HFFc6 (cell line): ENCODE measurements around the gene FURIN. TPM values are rescaled to one million over a fixed set of nuclear protein-coding genes. Genes with fewer than 3 reads are reported as not detected.

ENCODE experiments used
- DNase-seq: peaks from one replicate; pipeline ENCODE4 v3.0.0-alpha.2; 2018
- H3K27ac Mint-ChIP-seq: 2 replicates; pipeline ENCODE4 v1.8.0; 2020; ENCODE audit warnings: mild to moderate bottlenecking, mixed read lengths
- H3K27me3 Mint-ChIP-seq: 2 replicates; pipeline ENCODE4 v1.8.0; 2021; ENCODE audit warnings: mild to moderate bottlenecking, moderate library complexity, mixed read lengths; ENCODE audit not compliant: insufficient read depth
- H3K36me3 Mint-ChIP-seq: 2 replicates; pipeline ENCODE4 v1.8.0; 2021; ENCODE audit warnings: low read depth, mixed read lengths
- H3K4me1 Mint-ChIP-seq: 2 replicates; pipeline ENCODE4 v1.8.0; 2020; ENCODE audit warnings: low read depth, mixed read lengths
- H3K4me3 Mint-ChIP-seq: 2 replicates; pipeline ENCODE4 v1.8.0; 2020; ENCODE audit warnings: mild to moderate bottlenecking, moderate library complexity, mixed read lengths
- H3K9me3 Mint-ChIP-seq: 2 replicates; pipeline ENCODE4 v1.8.0; 2020; ENCODE audit warnings: mild to moderate bottlenecking, mixed read lengths
- total RNA-seq, 6 experiments: library from RNA; stranded (reverse); fragmentation: NEBNext Ultra II Directional; extraction: Animal tissue kit (Norgen Biotek cat#: 25700); gene quantifications; 2 replicates in 1 of 6; 3 replicates in 5 of 6; pipeline ENCODE4 v1.2.3, GENCODE V29; 2021
- TF ChIP-seq, protein P1 (sequence below): fragments of 200-600 bp; sonication (generic); IDR thresholded peaks from 2 replicates; pipeline ENCODE4 v1.5.0; 2021; ENCODE audit warnings: antibody characterized with exemption, mild to moderate bottlenecking

FURIN gene
- total RNA-seq, 6 experiments from 2014 or later, result 68.9 to 79.4 (median 74.6) TPM

DNA sequence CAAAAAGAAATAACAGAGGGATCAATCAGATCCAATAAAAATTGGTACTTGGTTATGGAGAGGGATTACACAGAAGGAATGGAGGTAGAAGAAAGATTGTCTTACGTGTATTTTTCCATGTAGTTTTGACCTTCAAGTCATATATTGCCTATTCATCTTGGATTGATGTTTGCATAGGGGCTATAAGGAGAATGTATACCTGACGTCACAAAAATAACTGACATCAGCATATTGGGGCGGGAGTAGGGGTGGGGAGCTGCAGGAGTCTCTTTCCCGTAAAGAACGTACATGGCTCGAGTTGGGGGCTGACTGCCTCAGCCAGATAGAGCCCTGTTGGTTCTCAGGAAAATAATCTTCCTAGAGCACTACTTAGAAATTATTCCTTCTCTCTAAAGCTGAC lies 5.9 kb upstream of the FURIN start:
- Mint-ChIP-seq H3K4me1 (peaks cover 23% of the 10 kb centered on the region), H3K27ac (no peak overlapping the region), H3K27me3 (peaks cover 5% of the 10 kb centered on the region), H3K36me3 (no peaks in the 10 kb centered on the region), H3K9me3 (no peaks in the 10 kb centered on the region), H3K4me3 (no peak overlapping the region)
- TF ChIP-seq, protein P1, sequence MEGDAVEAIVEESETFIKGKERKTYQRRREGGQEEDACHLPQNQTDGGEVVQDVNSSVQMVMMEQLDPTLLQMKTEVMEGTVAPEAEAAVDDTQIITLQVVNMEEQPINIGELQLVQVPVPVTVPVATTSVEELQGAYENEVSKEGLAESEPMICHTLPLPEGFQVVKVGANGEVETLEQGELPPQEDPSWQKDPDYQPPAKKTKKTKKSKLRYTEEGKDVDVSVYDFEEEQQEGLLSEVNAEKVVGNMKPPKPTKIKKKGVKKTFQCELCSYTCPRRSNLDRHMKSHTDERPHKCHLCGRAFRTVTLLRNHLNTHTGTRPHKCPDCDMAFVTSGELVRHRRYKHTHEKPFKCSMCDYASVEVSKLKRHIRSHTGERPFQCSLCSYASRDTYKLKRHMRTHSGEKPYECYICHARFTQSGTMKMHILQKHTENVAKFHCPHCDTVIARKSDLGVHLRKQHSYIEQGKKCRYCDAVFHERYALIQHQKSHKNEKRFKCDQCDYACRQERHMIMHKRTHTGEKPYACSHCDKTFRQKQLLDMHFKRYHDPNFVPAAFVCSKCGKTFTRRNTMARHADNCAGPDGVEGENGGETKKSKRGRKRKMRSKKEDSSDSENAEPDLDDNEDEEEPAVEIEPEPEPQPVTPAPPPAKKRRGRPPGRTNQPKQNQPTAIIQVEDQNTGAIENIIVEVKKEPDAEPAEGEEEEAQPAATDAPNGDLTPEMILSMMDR, result no peak
- no peak for DNase-seq

DNA sequence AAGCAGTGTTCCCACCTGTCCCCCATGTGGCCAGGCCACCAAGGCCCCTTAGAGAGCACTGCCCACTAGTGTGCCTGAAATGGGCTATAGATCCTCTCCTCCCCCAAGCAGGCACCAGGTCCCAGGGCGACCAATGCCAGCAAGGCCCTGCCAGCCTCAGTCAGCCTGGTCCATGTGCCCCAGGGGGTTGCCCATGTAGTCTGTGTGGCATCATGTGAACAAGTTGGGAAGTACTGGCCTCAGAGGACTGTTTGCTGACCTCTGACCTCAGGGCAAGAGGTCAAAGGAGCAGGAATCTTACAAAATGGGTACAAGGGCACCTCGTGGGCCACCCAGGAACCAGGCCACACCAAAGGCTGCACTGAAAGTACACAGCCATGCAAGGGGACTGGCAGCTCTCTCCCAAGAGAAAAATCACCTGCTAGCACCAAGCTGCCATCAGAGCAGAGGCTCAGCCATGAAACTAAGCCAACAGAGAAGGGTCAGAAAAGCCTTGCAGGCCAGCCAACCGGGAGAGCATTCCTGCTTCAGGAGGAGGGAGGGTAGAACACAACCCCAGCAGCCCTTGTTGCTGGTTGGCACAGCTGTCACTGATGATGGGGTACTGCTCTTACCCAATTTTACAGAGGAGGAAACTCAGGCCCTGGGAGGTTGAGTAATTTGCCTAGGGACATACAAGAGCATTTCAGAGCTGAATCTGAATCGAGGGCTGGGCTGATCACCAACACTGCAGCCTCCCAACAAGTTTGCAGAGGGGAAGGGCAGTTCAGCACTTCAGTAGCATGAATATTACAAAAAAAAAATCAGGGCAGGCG lies 5.2 kb upstream of the FURIN start:
- Mint-ChIP-seq H3K4me1 (peaks cover 29% of the 10 kb centered on the region), H3K27me3 (peaks cover 7% of the 10 kb centered on the region), H3K4me3 (no peak overlapping the region), H3K27ac (peak overlapping the region; percentile 13; the same call in 1 of the 2 replicates), H3K36me3 (no peaks in the 10 kb centered on the region), H3K9me3 (no peaks in the 10 kb centered on the region)
- TF ChIP-seq, protein P1, result no peak
- peak; percentile 33 for DNase-seq

- DNase-seq, result no peak
- Mint-ChIP-seq H3K27ac (0 out of 2 replicates have a peak overlapping the region, but pooled peaks have one; percentile 13), H3K4me1 (peaks cover 37% of the 10 kb centered on the region), H3K9me3 (no peaks in the 10 kb centered on the region), H3K36me3 (no peaks in the 10 kb centered on the region), H3K4me3 (no peak overlapping the region), H3K27me3 (peaks cover 7% of the 10 kb centered on the region)
- TF ChIP-seq, protein P1, result no peak
These were observed 4.4 kb upstream of the FURIN start for GRCh38 chr15:90863987-90864386.

GRCh38 chr15:90864507-90864906 lies 3.9 kb upstream of the FURIN start:
- Mint-ChIP-seq H3K4me3 (no peak overlapping the region), H3K27ac (no peak overlapping the region), H3K9me3 (no peaks in the 10 kb centered on the region), H3K4me1 (peaks cover 37% of the 10 kb centered on the region), H3K27me3 (peaks cover 7% of the 10 kb centered on the region), H3K36me3 (no peaks in the 10 kb centered on the region)
- TF ChIP-seq, protein P1, result no peak
- DNase-seq, result no peak

- no peak for DNase-seq
- H3K27ac Mint-ChIP-seq, result no peak overlapping the region
- peaks cover 7% of the 10 kb centered on the region for H3K27me3 Mint-ChIP-seq
- no peaks in the 10 kb centered on the region for H3K36me3 Mint-ChIP-seq
- H3K9me3 Mint-ChIP-seq, result no peaks in the 10 kb centered on the region
- peaks cover 43% of the 10 kb centered on the region for H3K4me1 Mint-ChIP-seq
- no peak overlapping the region for H3K4me3 Mint-ChIP-seq
- TF ChIP-seq, protein P1, result no peak
These were observed 2.7 kb upstream of the FURIN start for GRCh38 chr15:90865702-90866101.
